HL-60 (cell line): Measurements from ENCODE around the gene SUPT6H.

Experiments used
- DNase-seq, 2 experiments: peaks; one replicate each; pipeline ENCODE4 v3.0.0-alpha.2; 2010 to 2020; ENCODE audit warnings: low read depth in 1 of 2, low spot score in 1 of 2
- H3K27ac ChIP-seq: fragments of 250-450 bp; sonication (Bioruptor Pico); replicated peaks from 2 replicates; pipeline ENCODE4 v1.5.1; 2020; ENCODE audit warnings: mild to moderate bottlenecking, moderate library complexity
- H3K27me3 ChIP-seq: fragments of 250-450 bp; sonication (Bioruptor Pico); 2 replicates; pipeline ENCODE4 v1.5.1; 2021; ENCODE audit warnings: mild to moderate bottlenecking, moderate library complexity; ENCODE audit not compliant: insufficient read depth, poor library complexity, severe bottlenecking
- H3K4me3 ChIP-seq: replicated peaks from 2 replicates; pipeline ENCODE4 v1.5.1; 2011; ENCODE audit warnings: mild to moderate bottlenecking, control low read depth, low read length; ENCODE audit not compliant: insufficient read depth
- CTCF ChIP-seq: IDR thresholded peaks from one replicate; pipeline ENCODE4 v1.5.1; 2011; ENCODE audit warnings: low read length, control low read depth, inconsistent platforms; ENCODE audit not compliant: insufficient read depth
- GABPA ChIP-seq: IDR thresholded peaks from 2 replicates; pipeline ENCODE4 v1.6.1; 2012; ENCODE audit warnings: low read depth
- POLR2AphosphoS5 ChIP-seq: IDR thresholded peaks from 2 replicates; pipeline ENCODE4 v1.6.1; 2012; ENCODE audit warnings: low read depth
- REST ChIP-seq: IDR thresholded peaks from 2 replicates; pipeline ENCODE4 v1.6.1; 2012; ENCODE audit warnings: low read depth; ENCODE audit not compliant: insufficient replicate concordance
- SPI1 ChIP-seq: IDR thresholded peaks from 2 replicates; pipeline ENCODE4 v1.6.1; 2012; ENCODE audit warnings: low read depth, mild to moderate bottlenecking, borderline replicate concordance

Gene SUPT6H

GRCh38 chr17:28624148-28624547 lies 37.9 kb upstream of the SUPT6H start:
- Histone ChIP-seq H3K27me3 (no peaks in the 10 kb centered on the region), H3K4me3 (no peak overlapping the region), H3K27ac (no peak overlapping the region)
- DNase-seq: no peak
- no peak for TF ChIP-seq CTCF
- TF ChIP-seq REST: no peak
- no peak for TF ChIP-seq SPI1
- no peak for TF ChIP-seq GABPA
- TF ChIP-seq POLR2AphosphoS5: no peak

DNA sequence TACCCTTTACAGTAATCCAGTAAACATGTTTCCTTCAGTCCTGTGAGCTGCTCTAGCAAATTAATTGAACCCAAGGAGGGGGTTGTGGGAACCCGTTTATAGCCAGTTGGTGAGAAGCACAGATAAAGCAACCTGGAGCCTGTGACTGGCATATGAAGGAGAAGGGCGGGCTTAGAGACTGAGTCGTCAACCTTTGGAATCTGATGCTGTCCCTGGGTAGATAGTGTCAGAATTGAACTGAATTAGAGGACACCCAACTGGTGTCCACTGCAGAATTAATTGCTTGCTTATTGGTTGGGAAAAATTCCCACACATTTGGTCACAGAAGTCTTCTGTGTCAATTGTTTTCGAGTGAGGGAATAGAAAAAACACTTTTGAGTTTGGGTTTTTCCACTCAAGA lies 35.2 kb upstream of the SUPT6H start:
- Histone ChIP-seq H3K4me3 (no peak overlapping the region), H3K27me3 (no peaks in the 10 kb centered on the region), H3K27ac (no peak overlapping the region)
- TF ChIP-seq CTCF (no peak), SPI1 (no peak), POLR2AphosphoS5 (no peak), REST (no peak), GABPA (no peak)
- DNase-seq: no peak

DNA sequence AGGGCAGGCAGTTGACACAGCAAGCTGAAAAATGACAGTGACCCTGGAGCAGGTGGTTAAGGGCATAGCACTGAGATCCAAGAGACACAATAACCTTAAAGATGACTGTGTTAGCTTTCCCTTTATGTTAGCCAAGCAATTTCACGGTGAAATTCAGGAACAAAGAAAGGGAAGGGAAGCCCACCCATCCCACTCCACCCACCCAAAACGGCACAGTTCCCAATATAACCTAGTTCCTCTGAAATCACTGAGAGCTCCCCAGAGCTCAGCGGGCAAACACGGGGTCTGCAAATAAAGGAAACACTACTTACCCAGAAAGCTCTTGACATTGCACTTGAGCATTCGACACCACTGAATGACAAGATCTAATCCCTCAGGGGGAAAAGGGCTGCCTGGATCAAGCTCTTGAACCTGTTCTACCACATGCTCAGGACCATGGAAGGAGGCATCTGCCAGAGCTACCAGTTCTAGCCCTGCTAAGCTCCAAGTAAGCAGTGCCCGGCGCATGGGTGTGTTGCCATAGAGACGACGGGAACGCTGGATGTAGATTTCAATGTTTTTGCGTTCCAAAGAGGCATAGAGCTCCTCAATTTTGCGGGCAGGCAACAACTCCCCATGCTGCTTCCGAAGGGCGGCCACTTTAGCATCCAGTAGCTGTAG lies 27.7 kb upstream of the SUPT6H start:
- no peak for DNase-seq
- Histone ChIP-seq H3K27ac (no peak overlapping the region), H3K27me3 (no peaks in the 10 kb centered on the region), H3K4me3 (no peak overlapping the region)
- TF ChIP-seq POLR2AphosphoS5 (no peak), GABPA (no peak), REST (no peak), CTCF (no peak), SPI1 (no peak)
